Uterus (tissue), 2 donors: ENCODE results near the gene SHISAL1.

ENCODE experiments used
- POLR2A ChIP-seq, 2 donors: fragments of 450-650 bp; IDR thresholded peaks; one replicate each; pipeline ENCODE4 v1.6.1; 2016; ENCODE audit warnings: antibody characterized with exemption in 2 of 2, mild to moderate bottlenecking in 1 of 2, moderate library complexity in 1 of 2
- TF ChIP-seq, protein P1 (sequence below), 4 experiments: fragments of 200-600 bp in 2 of 4; fragments of 450-650 bp in 2 of 4; sonication (generic) in 2 of 4; IDR thresholded peaks; one replicate each; pipeline ENCODE4 v1.5.1; 2016 to 2019; ENCODE audit warnings: antibody characterized with exemption in 4 of 4, mild to moderate bottlenecking in 2 of 4, moderate library complexity in 1 of 4

DNA sequence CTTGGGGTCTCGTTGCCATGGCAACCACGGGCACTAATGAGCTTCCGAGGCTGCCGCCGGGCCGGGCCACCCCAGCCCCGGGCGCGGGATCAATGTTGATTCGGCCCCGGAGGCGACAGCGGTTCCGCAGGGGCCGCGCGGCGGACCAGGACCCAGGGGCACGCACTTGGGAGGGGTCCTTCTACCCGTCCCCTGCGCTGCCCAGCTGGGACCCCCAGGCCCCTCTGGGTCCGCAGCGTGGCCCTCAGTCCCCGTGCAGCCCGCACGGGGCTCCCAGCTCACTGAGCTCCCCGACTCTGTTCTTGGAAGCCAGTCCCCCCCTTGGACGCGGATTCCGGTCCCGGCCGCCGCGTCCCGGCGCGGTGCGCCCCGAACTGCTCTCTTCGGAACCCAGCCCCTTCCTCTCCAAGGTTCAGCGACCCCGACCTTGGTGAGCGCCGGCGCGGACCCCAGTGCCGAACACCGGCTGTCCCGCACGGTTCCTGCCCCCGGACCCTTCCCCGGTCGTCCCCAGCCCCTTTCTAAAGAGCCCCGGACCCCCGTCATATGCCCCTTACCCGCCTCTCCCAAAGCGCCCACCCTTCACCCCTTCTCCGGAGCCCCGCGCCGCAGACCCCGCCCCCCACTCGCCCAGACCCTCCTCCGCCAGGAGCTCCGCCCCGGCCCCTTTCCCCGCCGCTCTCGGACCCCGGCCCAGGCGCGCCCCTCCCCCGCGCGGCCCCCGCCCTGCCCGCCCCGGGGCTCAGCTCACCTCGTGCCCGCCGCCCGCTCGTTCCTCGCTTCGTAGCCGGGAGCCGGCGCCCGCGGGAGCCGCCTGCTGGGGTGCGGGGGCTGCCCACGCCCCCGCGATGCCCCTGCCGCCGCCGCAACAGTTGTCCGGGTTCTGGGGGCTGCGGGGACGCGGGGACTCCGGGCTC lies 18.3 kb upstream of the SHISAL1 start:
- TF ChIP-seq, protein P1, sequence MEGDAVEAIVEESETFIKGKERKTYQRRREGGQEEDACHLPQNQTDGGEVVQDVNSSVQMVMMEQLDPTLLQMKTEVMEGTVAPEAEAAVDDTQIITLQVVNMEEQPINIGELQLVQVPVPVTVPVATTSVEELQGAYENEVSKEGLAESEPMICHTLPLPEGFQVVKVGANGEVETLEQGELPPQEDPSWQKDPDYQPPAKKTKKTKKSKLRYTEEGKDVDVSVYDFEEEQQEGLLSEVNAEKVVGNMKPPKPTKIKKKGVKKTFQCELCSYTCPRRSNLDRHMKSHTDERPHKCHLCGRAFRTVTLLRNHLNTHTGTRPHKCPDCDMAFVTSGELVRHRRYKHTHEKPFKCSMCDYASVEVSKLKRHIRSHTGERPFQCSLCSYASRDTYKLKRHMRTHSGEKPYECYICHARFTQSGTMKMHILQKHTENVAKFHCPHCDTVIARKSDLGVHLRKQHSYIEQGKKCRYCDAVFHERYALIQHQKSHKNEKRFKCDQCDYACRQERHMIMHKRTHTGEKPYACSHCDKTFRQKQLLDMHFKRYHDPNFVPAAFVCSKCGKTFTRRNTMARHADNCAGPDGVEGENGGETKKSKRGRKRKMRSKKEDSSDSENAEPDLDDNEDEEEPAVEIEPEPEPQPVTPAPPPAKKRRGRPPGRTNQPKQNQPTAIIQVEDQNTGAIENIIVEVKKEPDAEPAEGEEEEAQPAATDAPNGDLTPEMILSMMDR (IDR thresholded peaks at IDR 0.05): no peak
- no peak for TF ChIP-seq POLR2A (IDR thresholded peaks at IDR 0.05)
